GM21786 (cell line): ENCODE measurements around the gene RAD21L1.
"Not testable (repeated sequence)": the region's sequence is repeated elsewhere in the genome, so short reads cannot be mapped to it uniquely, and the experiment has no call there.

Experiments
- ATAC-seq: cut with Tn5 transposase; IDR thresholded peaks from one replicate; pipeline ENCODE4 v1.9.1; 2021; ENCODE audit not compliant: unreplicated experiment

RAD21L1 gene

GRCh38 chr20:1199212-1199873, 26.5 kb upstream of the RAD21L1 start:
- no peak for ATAC-seq

GRCh38 chr20:1199964-1200363, 25.9 kb upstream of the RAD21L1 start:
- ATAC-seq, result no peak

GRCh38 chr20:1202762-1203504, 22.9 kb upstream of the RAD21L1 start, which contains the start of gene C20orf202:
Gene C20orf202, plus strand, starts transcription at chr20:1203454. Its CDS starts 132 bp downstream, at chr20:1203586.
- no peak for ATAC-seq

GRCh38 chr20:1203630-1204029, 22.2 kb upstream of the RAD21L1 start:
- ATAC-seq, result no peak

GRCh38 chr20:1204113-1204512, 21.7 kb upstream of the RAD21L1 start:
- no peak for ATAC-seq

- no peak for ATAC-seq
These were observed 21.3 kb upstream of the RAD21L1 start for GRCh38 chr20:1204576-1204975.

GRCh38 chr20:1205802-1206201, 20.0 kb upstream of the RAD21L1 start:
- ATAC-seq, result no peak

- no peak for ATAC-seq
These were observed 19.3 kb upstream of the RAD21L1 start for GRCh38 chr20:1206366-1207148.

GRCh38 chr20:1207293-1207878, 18.5 kb upstream of the RAD21L1 start:
- ATAC-seq, result no peak

- ATAC-seq, result no peak
These were observed 16.1 kb upstream of the RAD21L1 start for GRCh38 chr20:1209447-1210387.

GRCh38 chr20:1210501-1210900, 15.3 kb upstream of the RAD21L1 start:
- ATAC-seq, result no peak

GRCh38 chr20:1212023-1212422, 13.8 kb upstream of the RAD21L1 start:
- no peak for ATAC-seq

GRCh38 chr20:1212607-1213396, 13.0 kb upstream of the RAD21L1 start:
- peak; percentile 55 for ATAC-seq

- ATAC-seq, result no peak
These were observed 11.0 kb upstream of the RAD21L1 start for GRCh38 chr20:1214838-1215261.

- ATAC-seq, result no peak
These were observed 10.3 kb upstream of the RAD21L1 start for GRCh38 chr20:1215386-1216170.

GRCh38 chr20:1216527-1217427, 9.1 kb upstream of the RAD21L1 start:
- ATAC-seq, result not testable (repeated sequence)

GRCh38 chr20:1222750-1223149, 3.1 kb upstream of the RAD21L1 start:
- ATAC-seq, result not testable (repeated sequence)
